ENCODE measurements around the gene KRTAP1-3. TPM values are rescaled to one million over a fixed set of nuclear protein-coding genes. Genes with fewer than 3 reads are reported as not detected.

KRTAP1-3 gene
- total RNA-seq, 6 donors from 2014 or later: not detected

DNA sequence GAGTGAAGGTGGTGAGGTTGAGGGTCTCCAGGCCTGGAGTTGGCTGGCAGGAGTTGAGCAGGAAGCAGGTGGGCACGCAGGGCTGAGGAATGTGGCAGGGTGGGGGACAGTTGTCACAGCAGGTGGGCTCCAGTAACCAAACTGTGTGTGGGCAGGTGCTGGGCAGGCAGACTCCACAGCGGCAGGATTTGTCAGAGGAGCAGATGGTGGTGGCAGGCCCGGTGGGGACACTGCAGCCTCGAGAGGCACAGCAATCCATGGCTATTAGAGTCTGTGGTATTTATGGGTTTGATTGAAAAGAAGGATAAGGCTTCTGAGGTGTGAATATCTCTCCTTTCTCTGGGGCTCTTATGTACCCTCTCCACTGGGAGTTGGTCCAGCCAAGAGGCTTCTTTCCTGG, 40.8 kb downstream of the KRTAP1-3 start, which contains the start of gene KRTAP3-3:
TSS of gene KRTAP3-3 (minus strand) at position 326 of the 400 bp plus-strand sequence. CDS start at position 259, 67 bp downstream.
- no peaks in the 10 kb centered on the region for H3K27me3 ChIP-seq
- ATAC-seq (ENCODE audit: low FRiP score in 2 of 2): no peak
- 52 to 53% methylated on average over 4 of the region's 4 CpGs for WGBS, 2 donors

DNA sequence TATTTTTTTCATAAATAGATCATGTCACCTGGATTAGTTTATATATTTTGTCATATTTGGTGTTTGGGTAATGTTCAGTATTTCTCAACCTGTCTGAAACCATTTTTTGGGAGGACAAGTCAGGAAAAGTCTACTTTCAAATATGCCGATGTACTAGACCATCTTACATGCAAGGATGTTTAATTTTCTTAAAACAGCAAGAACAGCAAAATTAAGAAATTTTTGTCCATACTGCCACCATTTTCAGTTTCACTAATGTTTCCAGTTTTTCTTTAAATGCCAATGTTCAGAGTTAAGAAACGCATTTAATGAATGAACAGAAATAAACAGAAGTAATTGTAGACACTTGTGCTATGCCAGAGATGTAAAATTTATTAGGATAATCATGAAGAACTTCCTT, 41.6 kb downstream of the KRTAP1-3 start:
- Histone ChIP-seq H3K4me3 (no peak overlapping the region), H3K27ac (no peak overlapping the region), H3K27me3 (no peaks in the 10 kb centered on the region), H3K9me3 (no peaks in the 10 kb centered on the region), H3K36me3 (no peaks in the 10 kb centered on the region), H3K4me1 (no peaks in the 10 kb centered on the region)
- ATAC-seq (ENCODE audit: low FRiP score in 2 of 2) (no peak), DNase-seq (no peak)
- WGBS, 2 donors: 89 to 94% methylated on average over 2 of the region's 2 CpGs
- no peak for TF ChIP-seq POLR2A (IDR thresholded peaks at IDR 0.05)
- TF ChIP-seq POLR2AphosphoS5 (IDR thresholded peaks at IDR 0.05): no peak
- no peak for TF ChIP-seq EP300 (IDR thresholded peaks at IDR 0.05)
- TF ChIP-seq CTCF (IDR thresholded peaks at IDR 0.05): no peak

More for the DNA sequence above, 40.8 kb downstream of the KRTAP1-3 start, which contains the start of gene KRTAP3-3:
- H3K4me1 ChIP-seq: no peaks in the 10 kb centered on the region
- no peak within 1 kb of the TSS for H3K27ac ChIP-seq
- DNase-seq: peak in 1 of 2 donors; percentile 25
- no peak within 1 kb of the TSS for H3K4me3 ChIP-seq
- H3K36me3 ChIP-seq: no peaks in the 10 kb centered on the region
- H3K9me3 ChIP-seq: no peaks in the 10 kb centered on the region
- TF ChIP-seq POLR2A (IDR thresholded peaks at IDR 0.05) (no peak), EP300 (IDR thresholded peaks at IDR 0.05) (no peak), CTCF (IDR thresholded peaks at IDR 0.05) (no peak), POLR2AphosphoS5 (IDR thresholded peaks at IDR 0.05) (no peak)

DNA sequence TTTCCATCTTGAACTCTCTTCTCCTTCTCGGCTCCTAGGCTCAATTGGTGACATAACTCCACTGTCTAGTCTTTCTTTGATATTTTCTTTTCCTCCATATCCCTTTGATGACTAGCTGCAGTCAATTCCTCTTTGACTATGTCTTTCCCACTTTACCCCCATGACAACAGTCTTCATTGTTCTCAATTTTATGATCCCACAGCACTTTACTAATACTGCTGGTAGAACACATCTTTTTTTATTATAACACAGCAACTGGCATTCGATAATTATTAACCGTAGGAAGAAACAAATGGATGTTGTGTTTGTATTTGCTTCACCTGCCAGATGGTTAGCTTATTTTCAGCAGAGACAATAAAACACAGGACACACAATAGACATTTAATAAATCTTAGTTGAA, 42.0 kb downstream of the KRTAP1-3 start:
- H3K4me3 ChIP-seq: no peak overlapping the region
- WGBS, 2 donors: 86 to 91% methylated on average over 3 of the region's 3 CpGs
- DNase-seq: no peak
- H3K4me1 ChIP-seq: no peaks in the 10 kb centered on the region
- ATAC-seq (ENCODE audit: low FRiP score in 2 of 2): no peak
- H3K36me3 ChIP-seq: no peaks in the 10 kb centered on the region
- H3K9me3 ChIP-seq: no peaks in the 10 kb centered on the region
- H3K27ac ChIP-seq: no peak overlapping the region
- H3K27me3 ChIP-seq: no peaks in the 10 kb centered on the region
- TF ChIP-seq EP300 (IDR thresholded peaks at IDR 0.05) (no peak), POLR2A (IDR thresholded peaks at IDR 0.05) (no peak), POLR2AphosphoS5 (IDR thresholded peaks at IDR 0.05) (no peak), CTCF (IDR thresholded peaks at IDR 0.05) (no peak)

DNA sequence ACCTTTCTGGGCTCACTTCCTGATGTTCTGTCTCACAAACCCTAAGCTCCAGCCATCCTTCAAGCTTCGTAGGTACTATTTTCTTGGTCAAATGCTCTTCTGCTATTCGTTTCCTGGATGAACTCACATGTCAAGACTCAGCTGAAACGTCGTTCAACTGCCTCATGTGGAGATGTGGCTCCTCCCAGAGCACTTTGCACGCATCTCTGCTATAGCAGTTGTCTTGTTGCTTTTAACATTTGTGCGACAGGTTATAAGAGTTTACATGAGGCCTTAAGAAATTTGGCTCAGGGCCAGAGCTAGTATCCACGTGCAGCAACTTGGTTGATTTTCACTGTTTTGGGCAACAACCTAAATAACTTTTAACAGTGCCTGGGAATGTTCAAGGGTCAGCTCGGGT, 47.8 kb downstream of the KRTAP1-3 start:
- DNase-seq (no peak), ATAC-seq (ENCODE audit: low FRiP score in 2 of 2) (no peak)
- H3K27me3 ChIP-seq: no peaks in the 10 kb centered on the region
- H3K36me3 ChIP-seq: no peaks in the 10 kb centered on the region
- no peak overlapping the region for H3K27ac ChIP-seq
- no peaks in the 10 kb centered on the region for H3K4me1 ChIP-seq
- no peak overlapping the region for H3K4me3 ChIP-seq
- TF ChIP-seq POLR2AphosphoS5 (IDR thresholded peaks at IDR 0.05) (no peak), POLR2A (IDR thresholded peaks at IDR 0.05) (no peak), EP300 (IDR thresholded peaks at IDR 0.05) (no peak), CTCF (IDR thresholded peaks at IDR 0.05) (no peak)
- no peaks in the 10 kb centered on the region for H3K9me3 ChIP-seq
- WGBS, 2 donors: 50 to 57% methylated on average over 8 of the region's 8 CpGs

DNA sequence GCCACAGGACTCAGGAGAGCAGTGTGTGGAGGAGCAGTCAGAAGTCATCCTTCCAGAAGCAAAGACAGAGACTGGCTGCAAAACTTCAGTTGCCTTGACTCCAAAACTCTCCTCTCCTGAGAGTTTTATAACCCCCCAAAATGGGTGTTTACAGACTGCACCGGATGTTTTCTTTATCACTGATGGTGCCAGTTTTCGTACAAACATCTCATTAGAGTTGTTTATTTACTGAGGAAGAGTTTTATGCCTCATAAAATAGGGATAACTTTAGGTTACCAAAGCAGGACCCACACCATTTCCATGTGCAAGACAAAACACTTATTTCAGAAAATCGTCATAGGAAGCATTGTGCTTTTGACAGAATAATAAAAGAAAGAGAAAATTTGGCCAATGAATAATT, 50.4 kb downstream of the KRTAP1-3 start, which contains the start of gene KRT40:
TSS of gene KRT40 (minus strand) at position 101 of the 400 bp plus-strand sequence. CDS start at position 48, 53 bp downstream.
- ATAC-seq (ENCODE audit: low FRiP score in 2 of 2) (no peak), DNase-seq (no peak)
- TF ChIP-seq CTCF (IDR thresholded peaks at IDR 0.05) (no peak), POLR2A (IDR thresholded peaks at IDR 0.05) (no peak), EP300 (IDR thresholded peaks at IDR 0.05) (no peak), POLR2AphosphoS5 (IDR thresholded peaks at IDR 0.05) (no peak)
- Histone ChIP-seq H3K4me1 (no peaks in the 10 kb centered on the region), H3K27ac (no peak within 1 kb of the TSS), H3K36me3 (no peaks in the 10 kb centered on the region), H3K27me3 (no peaks in the 10 kb centered on the region), H3K4me3 (no peak within 1 kb of the TSS), H3K9me3 (no peaks in the 10 kb centered on the region)
- WGBS, 2 donors: 61 to 72% methylated on average over 3 of the region's 3 CpGs

All from upper lobe of left lung (tissue), 6 donors.